C4-2B (cell line): ENCODE data around the gene MAPRE2.

Experiments used
- H3K27ac ChIP-seq: fragments of 450-650 bp; 2 replicates; pipeline ENCODE4 v1.5.1; 2017
- ZFX ChIP-seq: fragments of 450-650 bp; IDR thresholded peaks from 2 replicates; pipeline ENCODE4 v1.6.1; 2017
- TF ChIP-seq, protein P1 (sequence below): fragments of 450-650 bp; conservative IDR thresholded peaks from 2 replicates; pipeline ENCODE4 v1.5.1; 2017; ENCODE audit warnings: mild to moderate bottlenecking

MAPRE2 gene

DNA sequence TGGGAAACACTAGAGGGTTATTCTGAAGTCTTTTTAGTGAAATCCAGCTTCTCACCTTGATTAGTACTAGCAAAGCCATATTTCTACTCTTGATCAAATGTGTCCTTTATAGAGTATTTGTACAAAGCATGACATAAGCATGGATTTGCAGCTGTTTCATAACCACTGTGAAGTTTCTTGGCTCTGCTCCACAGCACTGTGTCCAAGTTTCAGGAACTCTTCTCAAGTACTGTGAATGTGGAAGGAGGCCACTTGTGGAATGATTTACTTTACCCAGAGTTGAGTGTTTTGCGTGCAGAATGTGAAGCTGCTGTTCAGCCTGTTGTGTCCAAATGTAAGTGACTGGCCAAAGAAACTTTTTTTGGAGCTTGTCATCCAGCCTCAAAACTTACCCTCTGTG lies 16.2 kb upstream of the MAPRE2 start:
- TF ChIP-seq, protein P1, sequence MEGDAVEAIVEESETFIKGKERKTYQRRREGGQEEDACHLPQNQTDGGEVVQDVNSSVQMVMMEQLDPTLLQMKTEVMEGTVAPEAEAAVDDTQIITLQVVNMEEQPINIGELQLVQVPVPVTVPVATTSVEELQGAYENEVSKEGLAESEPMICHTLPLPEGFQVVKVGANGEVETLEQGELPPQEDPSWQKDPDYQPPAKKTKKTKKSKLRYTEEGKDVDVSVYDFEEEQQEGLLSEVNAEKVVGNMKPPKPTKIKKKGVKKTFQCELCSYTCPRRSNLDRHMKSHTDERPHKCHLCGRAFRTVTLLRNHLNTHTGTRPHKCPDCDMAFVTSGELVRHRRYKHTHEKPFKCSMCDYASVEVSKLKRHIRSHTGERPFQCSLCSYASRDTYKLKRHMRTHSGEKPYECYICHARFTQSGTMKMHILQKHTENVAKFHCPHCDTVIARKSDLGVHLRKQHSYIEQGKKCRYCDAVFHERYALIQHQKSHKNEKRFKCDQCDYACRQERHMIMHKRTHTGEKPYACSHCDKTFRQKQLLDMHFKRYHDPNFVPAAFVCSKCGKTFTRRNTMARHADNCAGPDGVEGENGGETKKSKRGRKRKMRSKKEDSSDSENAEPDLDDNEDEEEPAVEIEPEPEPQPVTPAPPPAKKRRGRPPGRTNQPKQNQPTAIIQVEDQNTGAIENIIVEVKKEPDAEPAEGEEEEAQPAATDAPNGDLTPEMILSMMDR = no peak
- no peak for TF ChIP-seq ZFX
- H3K27ac ChIP-seq = no peak overlapping the region

DNA sequence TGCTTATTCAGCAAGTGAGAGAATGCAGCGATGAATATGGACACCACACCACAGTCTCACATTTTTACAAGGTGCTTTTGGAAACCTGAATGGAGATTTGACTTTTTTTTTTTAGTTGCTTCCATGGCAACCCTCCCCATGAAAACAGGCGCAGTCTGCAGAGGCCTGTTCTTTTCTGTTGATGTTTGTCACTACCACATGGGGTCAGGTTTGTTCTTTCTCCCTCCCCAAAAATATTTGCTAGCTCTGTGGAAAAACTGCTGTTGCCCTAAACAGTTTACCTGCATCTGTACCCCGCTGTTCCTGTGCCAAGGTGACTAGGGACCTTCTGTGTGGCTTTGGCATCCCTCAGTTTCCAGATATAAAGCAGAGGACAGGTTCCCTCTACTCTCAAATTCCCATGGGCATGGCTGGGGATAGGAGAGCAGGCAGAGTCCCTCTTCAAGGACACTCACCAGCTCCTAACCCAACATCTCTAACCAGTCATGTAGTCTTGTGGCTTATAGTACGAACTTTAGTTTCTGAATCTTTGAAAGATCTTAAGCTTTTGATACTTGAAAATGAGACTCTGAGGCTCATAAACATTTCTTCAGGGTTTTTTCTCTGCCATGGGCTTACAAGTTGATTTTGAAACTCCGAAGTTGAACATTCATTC lies 14.7 kb upstream of the MAPRE2 start:
- TF ChIP-seq, protein P1 = peak; percentile 14; the same call in 1 of the 2 replicates
- no peak for TF ChIP-seq ZFX
- no peak overlapping the region for H3K27ac ChIP-seq

DNA sequence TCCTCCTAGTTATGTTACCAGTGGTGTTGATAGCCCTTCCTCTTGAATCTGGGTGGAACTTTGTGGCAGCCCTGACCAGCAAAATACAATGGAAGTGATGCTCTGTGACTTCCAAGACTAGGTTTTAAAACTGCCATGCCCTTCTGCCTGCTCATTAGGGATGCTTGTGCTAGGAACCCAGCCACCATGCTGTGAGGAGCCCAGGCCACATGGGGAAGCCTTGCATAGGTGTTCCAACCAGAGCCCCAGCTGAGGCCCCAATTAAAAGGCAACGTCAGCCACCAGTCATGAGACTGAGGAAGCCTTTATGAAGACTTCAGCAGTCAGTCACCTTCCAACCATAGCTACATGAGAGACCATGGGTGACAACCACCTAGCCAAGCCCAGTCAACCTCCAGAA lies 14.0 kb upstream of the MAPRE2 start:
- no peak for TF ChIP-seq ZFX
- TF ChIP-seq, protein P1 = no peak
- no peak overlapping the region for H3K27ac ChIP-seq

DNA sequence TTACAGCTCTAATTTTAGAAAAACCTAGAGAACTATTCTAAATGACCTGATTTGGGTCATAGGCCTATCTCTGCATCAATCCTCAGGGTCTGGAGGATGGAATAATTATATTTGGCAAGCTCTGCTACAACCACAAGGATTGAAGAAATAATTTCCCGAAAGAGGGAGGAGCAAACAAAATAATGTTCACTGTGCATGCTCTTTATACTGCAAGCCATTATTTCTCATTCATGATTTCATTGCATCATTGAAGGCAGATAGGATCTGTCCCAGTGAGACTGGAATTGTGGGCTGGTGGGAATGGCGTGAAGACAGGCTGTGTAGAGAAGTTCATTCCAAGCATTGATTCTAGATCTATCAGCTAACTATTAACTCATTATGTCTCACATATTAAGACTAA lies 12.7 kb upstream of the MAPRE2 start:
- TF ChIP-seq, protein P1 = no peak
- TF ChIP-seq ZFX = no peak
- H3K27ac ChIP-seq = no peak overlapping the region

DNA sequence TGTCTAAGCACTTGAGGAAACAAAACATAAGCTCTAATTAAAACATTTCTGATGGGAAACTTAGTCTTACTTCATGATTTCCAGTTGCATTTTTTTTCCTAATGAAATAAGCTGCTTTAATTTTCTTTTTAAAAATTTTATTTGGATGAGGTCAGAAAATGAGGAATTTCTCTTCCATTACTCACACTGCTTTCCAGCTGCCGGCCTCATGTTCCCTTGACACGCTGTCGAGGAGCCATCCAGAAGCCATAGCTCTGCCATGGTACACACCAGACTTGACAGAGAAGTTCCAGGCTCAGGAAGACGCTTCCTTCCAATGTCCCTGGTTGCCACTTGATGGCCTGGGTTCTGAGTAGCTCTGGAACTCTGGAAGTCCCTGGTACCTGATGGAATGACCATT lies 12.1 kb upstream of the MAPRE2 start:
- H3K27ac ChIP-seq = no peak overlapping the region
- TF ChIP-seq ZFX = no peak
- TF ChIP-seq, protein P1 = no peak

DNA sequence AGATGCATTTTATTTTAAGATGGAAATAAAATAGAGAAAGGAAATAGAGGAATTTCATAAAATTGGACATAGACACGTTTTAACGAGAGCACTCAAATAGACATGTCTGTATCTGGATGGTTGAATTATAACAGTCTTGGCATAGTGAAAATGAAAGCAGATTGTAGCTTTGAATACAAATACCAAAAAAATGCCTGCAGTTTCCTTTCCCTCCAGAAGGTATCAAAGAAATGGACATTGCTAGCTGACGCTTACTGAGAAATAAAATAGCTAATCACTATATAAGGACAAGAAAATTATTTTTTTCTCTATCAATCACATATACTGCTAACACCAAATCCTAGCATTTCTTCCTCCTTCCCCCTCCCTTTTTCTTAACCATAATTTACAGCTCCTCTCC lies 11.4 kb upstream of the MAPRE2 start:
- H3K27ac ChIP-seq = no peak overlapping the region
- TF ChIP-seq, protein P1 = no peak
- TF ChIP-seq ZFX = no peak

DNA sequence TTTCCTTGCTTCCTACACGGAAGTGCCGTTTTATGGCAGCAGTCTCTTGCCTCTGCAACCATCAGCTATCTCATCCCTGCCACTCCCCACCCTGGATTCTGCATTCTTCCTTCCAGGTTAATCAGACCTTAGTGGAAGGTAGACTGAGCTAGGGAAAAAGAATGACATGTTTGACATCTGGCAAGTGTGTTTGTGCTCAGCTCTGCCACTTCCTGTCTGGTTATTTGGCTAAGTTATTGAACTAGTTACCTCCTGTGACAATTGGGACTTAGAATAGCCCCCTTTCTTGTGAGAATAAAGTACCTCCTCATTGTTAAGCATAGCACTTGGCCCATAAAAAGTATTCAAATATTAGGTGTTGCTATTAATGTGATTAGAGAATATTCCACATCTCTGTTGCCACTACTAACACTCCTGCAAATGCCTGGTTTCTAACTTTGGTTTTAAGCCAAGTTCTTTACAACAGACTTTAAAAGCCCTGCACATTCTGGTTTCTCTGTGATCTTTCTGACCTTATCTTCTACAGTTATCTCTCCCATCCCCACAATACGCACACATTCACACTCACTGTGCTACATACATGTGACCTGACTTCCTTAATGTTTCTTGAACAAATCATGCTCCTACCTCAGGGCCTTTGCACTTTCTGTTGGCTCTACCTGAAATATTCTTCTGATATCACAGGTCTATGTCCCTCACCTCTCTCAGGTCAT lies 10.8 kb upstream of the MAPRE2 start:
- H3K27ac ChIP-seq = no peak overlapping the region
- TF ChIP-seq, protein P1 = no peak
- TF ChIP-seq ZFX = no peak
